Loucy (cell line): ENCODE measurements around the gene MARCHF7.
"Not testable (repeated sequence)": the region's sequence is repeated elsewhere in the genome, so short reads cannot be mapped to it uniquely, and the experiment has no call there.

Experiments used
- H2AFZ ChIP-seq: fragments of 200-600 bp; sonication (generic); 2 replicates; pipeline ENCODE4 v1.6.0; 2016; ENCODE audit warnings: antibody characterized with exemption, mild to moderate bottlenecking, low read length, moderate library complexity
- H3F3A ChIP-seq: fragments of 200-600 bp; 2 replicates; pipeline ENCODE4 v1.6.0; 2016; ENCODE audit warnings: antibody characterized with exemption, low read depth, mild to moderate bottlenecking
- H3K27me3 ChIP-seq: fragments of 200-600 bp; sonication (generic); 2 replicates; pipeline ENCODE4 v1.6.1; 2014; ENCODE audit warnings: low read length, mild to moderate bottlenecking; ENCODE audit not compliant: insufficient read depth, poor library complexity, severe bottlenecking
- H3K36me3 ChIP-seq: fragments of 200-600 bp; sonication (generic); 2 replicates; pipeline ENCODE4 v1.6.1; 2016; ENCODE audit warnings: low read length; ENCODE audit not compliant: insufficient read depth
- H3K4me1 ChIP-seq: fragments of 200-600 bp; sonication (generic); 2 replicates; pipeline ENCODE4 v1.5.1; 2014; ENCODE audit warnings: low read length, mild to moderate bottlenecking; ENCODE audit not compliant: insufficient read depth, poor library complexity, severe bottlenecking
- H3K4me2 ChIP-seq: fragments of 200-600 bp; sonication (generic); 2 replicates; pipeline ENCODE4 v1.6.0; 2014; ENCODE audit warnings: antibody characterized with exemption, low read length, low read depth, mild to moderate bottlenecking; ENCODE audit not compliant: poor library complexity, severe bottlenecking
- H3K4me3 ChIP-seq: fragments of 200-600 bp; sonication (generic); 2 replicates; pipeline ENCODE4 v1.5.1; 2014; ENCODE audit warnings: low read length, mild to moderate bottlenecking, mixed read lengths; ENCODE audit not compliant: poor library complexity, severe bottlenecking
- H3K79me2 ChIP-seq: fragments of 200-600 bp; sonication (generic); 2 replicates; pipeline ENCODE4 v1.6.1; 2014; ENCODE audit warnings: low read length; ENCODE audit not compliant: insufficient read depth
- H3K9ac ChIP-seq: fragments of 200-600 bp; sonication (generic); 2 replicates; pipeline ENCODE4 v1.6.0; 2014; ENCODE audit warnings: mild to moderate bottlenecking, low read depth, low read length, moderate library complexity; ENCODE audit not compliant: poor library complexity, severe bottlenecking
- H3K9me2 ChIP-seq: fragments of 200-600 bp; sonication (generic); replicated peaks from 2 replicates; pipeline ENCODE4 v1.6.1; 2016; ENCODE audit warnings: low read depth, low read length, mixed read lengths
- H3K9me3 ChIP-seq: fragments of 200-600 bp; sonication (generic); 2 replicates; pipeline ENCODE4 v1.6.1; 2014; ENCODE audit warnings: mild to moderate bottlenecking, antibody characterized with exemption, low read length, low read depth; ENCODE audit not compliant: insufficient read depth
- H4K20me1 ChIP-seq: fragments of 200-600 bp; sonication (generic); 2 replicates; pipeline ENCODE4 v1.6.0; 2014; ENCODE audit warnings: antibody characterized with exemption, low read length, mild to moderate bottlenecking; ENCODE audit not compliant: insufficient read depth, poor library complexity, severe bottlenecking
- EZH2phosphoT487 ChIP-seq: fragments of 200-600 bp; IDR thresholded peaks from 2 replicates; pipeline ENCODE4 v1.6.1; 2018; ENCODE audit warnings: antibody characterized with exemption, mild to moderate bottlenecking, moderate library complexity, borderline replicate concordance
- TF ChIP-seq, protein P1 (sequence below): fragments of 200-600 bp; sonication (generic); conservative IDR thresholded peaks from 2 replicates; pipeline ENCODE4 v1.5.1; 2014; ENCODE audit warnings: mild to moderate bottlenecking, antibody characterized with exemption, low read length

The MARCHF7 gene

DNA sequence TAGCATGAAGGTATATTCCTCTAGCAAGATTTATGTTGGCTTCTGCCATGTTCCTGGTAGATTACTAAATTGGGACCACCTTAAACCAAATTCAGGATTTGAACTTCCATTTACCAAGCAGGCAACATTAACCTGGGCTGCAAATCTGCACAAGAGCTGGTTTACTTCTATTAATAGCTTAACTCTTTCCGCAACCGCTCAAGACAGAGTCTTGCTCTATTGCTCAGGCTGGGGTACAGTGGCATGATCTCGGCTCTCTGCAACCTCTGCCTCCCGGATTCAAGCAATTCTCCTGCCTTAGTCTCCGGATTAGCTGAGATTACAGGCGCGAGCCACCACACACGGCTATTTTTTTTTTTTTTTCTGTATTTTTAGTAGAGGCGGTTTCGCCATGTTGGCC lies 8.4 kb downstream of the MARCHF7 start:
- Histone ChIP-seq H3F3A (no peaks in the 10 kb centered on the region), H3K9me2 (no peaks in the 10 kb centered on the region), H3K36me3 (peaks cover 53% of the 10 kb centered on the region), H3K9ac (no peak overlapping the region), H3K9me3 (no peaks in the 10 kb centered on the region; the same call in 1 of the 2 replicates), H2AFZ (no peak overlapping the region), H3K4me3 (peak overlapping the region; percentile 39), H3K4me2 (peak overlapping the region; percentile 93), H3K4me1 (peaks cover 64% of the 10 kb centered on the region), H3K27me3 (no peaks in the 10 kb centered on the region), H4K20me1 (peaks cover 96% of the 10 kb centered on the region), H3K79me2 (peaks cover 100% of the 10 kb centered on the region)
- TF ChIP-seq, protein P1, sequence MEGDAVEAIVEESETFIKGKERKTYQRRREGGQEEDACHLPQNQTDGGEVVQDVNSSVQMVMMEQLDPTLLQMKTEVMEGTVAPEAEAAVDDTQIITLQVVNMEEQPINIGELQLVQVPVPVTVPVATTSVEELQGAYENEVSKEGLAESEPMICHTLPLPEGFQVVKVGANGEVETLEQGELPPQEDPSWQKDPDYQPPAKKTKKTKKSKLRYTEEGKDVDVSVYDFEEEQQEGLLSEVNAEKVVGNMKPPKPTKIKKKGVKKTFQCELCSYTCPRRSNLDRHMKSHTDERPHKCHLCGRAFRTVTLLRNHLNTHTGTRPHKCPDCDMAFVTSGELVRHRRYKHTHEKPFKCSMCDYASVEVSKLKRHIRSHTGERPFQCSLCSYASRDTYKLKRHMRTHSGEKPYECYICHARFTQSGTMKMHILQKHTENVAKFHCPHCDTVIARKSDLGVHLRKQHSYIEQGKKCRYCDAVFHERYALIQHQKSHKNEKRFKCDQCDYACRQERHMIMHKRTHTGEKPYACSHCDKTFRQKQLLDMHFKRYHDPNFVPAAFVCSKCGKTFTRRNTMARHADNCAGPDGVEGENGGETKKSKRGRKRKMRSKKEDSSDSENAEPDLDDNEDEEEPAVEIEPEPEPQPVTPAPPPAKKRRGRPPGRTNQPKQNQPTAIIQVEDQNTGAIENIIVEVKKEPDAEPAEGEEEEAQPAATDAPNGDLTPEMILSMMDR, result no peak
- no peak for TF ChIP-seq EZH2phosphoT487

- peaks cover 96% of the 10 kb centered on the region for H4K20me1 ChIP-seq
Observed at GRCh38 chr2:159722580-159722979, 10.3 kb downstream of the MARCHF7 start.

DNA sequence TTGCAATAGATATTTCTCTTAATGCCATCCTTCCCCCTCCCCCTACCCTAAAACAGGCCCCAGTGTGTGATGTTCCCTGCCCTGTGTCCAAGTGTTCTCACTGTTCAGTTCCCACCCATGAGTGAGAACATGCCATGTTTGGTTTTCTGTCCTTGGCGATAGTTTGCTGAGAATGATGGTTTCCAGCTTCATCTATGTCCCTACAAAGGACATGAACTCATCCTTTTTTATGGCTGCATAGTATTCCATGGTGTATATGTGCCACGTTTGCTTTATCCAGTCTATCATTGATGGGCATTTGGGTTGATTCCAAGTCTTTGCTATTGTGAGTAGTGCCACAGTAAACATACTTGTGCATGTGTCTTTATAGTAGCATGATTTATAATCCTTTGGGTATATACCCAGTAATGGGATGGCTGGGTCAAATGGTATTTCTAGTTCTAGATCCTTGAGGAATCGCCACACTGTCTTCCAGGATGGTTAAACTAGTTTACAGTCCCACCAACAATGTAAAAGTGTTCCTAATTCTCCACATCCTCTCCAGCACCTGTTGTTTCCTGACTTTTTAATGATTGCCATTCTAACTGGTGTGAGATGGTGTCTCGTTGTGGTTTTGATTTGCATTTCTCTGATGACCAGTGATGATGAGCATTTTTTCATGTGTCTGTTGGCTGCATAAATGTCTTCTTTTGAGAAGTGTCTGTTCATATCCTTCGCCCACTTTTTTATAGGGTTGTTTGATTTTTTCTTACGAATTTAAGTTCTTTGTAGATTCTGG lies 12.7 kb downstream of the MARCHF7 start:
- not testable (repeated sequence) for H3F3A ChIP-seq, H3K27me3 ChIP-seq, H3K9me2 ChIP-seq, H3K9ac ChIP-seq, H2AFZ ChIP-seq, H3K4me3 ChIP-seq, H3K9me3 ChIP-seq, H3K4me2 ChIP-seq
- Histone ChIP-seq H3K79me2 (peaks cover 100% of the 10 kb centered on the region), H3K36me3 (peaks cover 43% of the 10 kb centered on the region), H4K20me1 (peaks cover 96% of the 10 kb centered on the region), H3K4me1 (peaks cover 25% of the 10 kb centered on the region)

More at GRCh38 chr2:159722580-159722979, 10.3 kb downstream of the MARCHF7 start:
- peaks cover 45% of the 10 kb centered on the region for H3K4me1 ChIP-seq
- H3F3A ChIP-seq, result no peaks in the 10 kb centered on the region
- H3K36me3 ChIP-seq, result peaks cover 43% of the 10 kb centered on the region
- H3K27me3 ChIP-seq, result no peaks in the 10 kb centered on the region
- H3K9me2 ChIP-seq, result no peaks in the 10 kb centered on the region
- no peak overlapping the region for H3K4me3 ChIP-seq
- H2AFZ ChIP-seq, result no peak overlapping the region
- no peak overlapping the region for H3K9ac ChIP-seq
- peaks cover 100% of the 10 kb centered on the region for H3K79me2 ChIP-seq
- no peaks in the 10 kb centered on the region; the same call in 1 of the 2 replicates for H3K9me3 ChIP-seq
- H3K4me2 ChIP-seq, result peak overlapping the region; percentile 93
- TF ChIP-seq, protein P1, result no peak
- no peak for TF ChIP-seq EZH2phosphoT487
